Ovary (tissue), 9 donors: ENCODE results near the gene IGLL1. TPM values are rescaled to one million over a fixed set of nuclear protein-coding genes. Genes with fewer than 3 reads are reported as not detected.

Experiments
- DNase-seq, 5 donors: peaks; one replicate each; pipeline ENCODE4 v3.0.0-alpha.2; 2019 to 2020
- H3K27ac ChIP-seq, 2 donors: fragments of 200-600 bp; one replicate each; pipeline versions ENCODE4 v1.5.1 to v1.8.0; 2019 to 2022
- H3K27me3 ChIP-seq: fragments of 200-600 bp; one replicate; pipeline ENCODE4 v1.8.0; 2022
- H3K36me3 ChIP-seq: fragments of 200-600 bp; sonication (generic); one replicate; pipeline ENCODE4 v1.5.1; 2019
- H3K4me1 ChIP-seq: one replicate; pipeline ENCODE4 v1.8.1; 2013; ENCODE audit warnings: mild to moderate bottlenecking, moderate library complexity; ENCODE audit not compliant: insufficient read depth
- H3K4me3 ChIP-seq: fragments of 200-600 bp; sonication (generic); one replicate; pipeline ENCODE4 v1.5.1; 2017
- H3K9me3 ChIP-seq, 2 donors: fragments of 200-600 bp in 1 of 2; sonication (generic) in 1 of 2; one replicate each; pipeline versions ENCODE4 v1.5.1 to v1.8.1; 2013 to 2019; ENCODE audit warnings: mild to moderate bottlenecking in 1 of 2, moderate library complexity in 1 of 2
- EP300 ChIP-seq: sonication (generic); formaldehyde crosslinking; IDR thresholded peaks from one replicate; pipeline ENCODE4 v1.6.1; 2017; ENCODE audit warnings: antibody characterized with exemption
- POLR2A ChIP-seq: fragments of 450-650 bp; IDR thresholded peaks from one replicate; pipeline ENCODE4 v1.6.1; 2017; ENCODE audit warnings: antibody characterized with exemption, mild to moderate bottlenecking, moderate library complexity
- WGBS, 3 donors: extraction: QIAGEN DNeasy Blood & Tissue Kit in 1 of 3; methylation state at CpG; one replicate each; pipeline versions ENCODE4 v1.1.5 to v1.1.7; 2013 to 2017; 5-methylcytosine and 5-hydroxymethylcytosine counted together
- intact Hi-C, 4 donors: fragments of 100-400 bp; cut with DNase I; formaldehyde crosslinking; loops; one replicate each; pipeline versions ENCODE4 v1.11.0 to v1.15.1; 2022 to 2023
- polyA plus RNA-seq, 2 donors: library from polyadenylated mRNA; stranded (reverse); fragments of 200-250 nt in 1 of 2; fragments of 350-450 nt in 1 of 2; fragmentation: Illumina TruSeq in 1 of 2; extraction: RNeasy Lipid Tissue Mini Kit (QIAGEN cat#74804) in 1 of 2; gene quantifications; one replicate each; pipeline ENCODE4 v1.2.3, GENCODE V29; 2013 to 2014
- total RNA-seq, 7 donors: library from RNA; depleted of rRNA in 2 of 7; stranded (reverse); fragments of >200 nt in 2 of 7; fragmentation: NEBNext Ultra II Directional in 3 of 7; extraction: Animal tissue kit (Norgen Biotek cat#: 25700) in 3 of 7; gene quantifications; one replicate each; pipeline versions ENCODE4 v1.1.0 to v1.2.4, GENCODE V29; 2016 to 2023
- TF ChIP-seq, protein P1 (sequence below), 3 donors: fragments of 450-650 bp in 2 of 3; fragments of 200-600 bp in 1 of 3; IDR thresholded peaks; one replicate each; pipeline versions ENCODE4 v1.5.1 to v1.8.0; 2016 to 2022; ENCODE audit warnings: antibody characterized with exemption in 3 of 3, mild to moderate bottlenecking in 1 of 3
- donor health status: DM: no; HTN: no; CAD: no; lungs with moderate emphysema.
- donor health status: DM: no; HTN: no; CAD: no.
- donor health status: Bipolar disorder and iron deficiency.
- donor health status: DM: yes; HTN: yes; CAD: no.
- donor health status: DM: no; HTN: no; CAD: no.
- donor health status: DM: yes; HTN: yes; CAD: no.

The IGLL1 gene
- total and polyA plus RNA-seq, 9 donors = 0.34 TPM; not detected in 8

DNA sequence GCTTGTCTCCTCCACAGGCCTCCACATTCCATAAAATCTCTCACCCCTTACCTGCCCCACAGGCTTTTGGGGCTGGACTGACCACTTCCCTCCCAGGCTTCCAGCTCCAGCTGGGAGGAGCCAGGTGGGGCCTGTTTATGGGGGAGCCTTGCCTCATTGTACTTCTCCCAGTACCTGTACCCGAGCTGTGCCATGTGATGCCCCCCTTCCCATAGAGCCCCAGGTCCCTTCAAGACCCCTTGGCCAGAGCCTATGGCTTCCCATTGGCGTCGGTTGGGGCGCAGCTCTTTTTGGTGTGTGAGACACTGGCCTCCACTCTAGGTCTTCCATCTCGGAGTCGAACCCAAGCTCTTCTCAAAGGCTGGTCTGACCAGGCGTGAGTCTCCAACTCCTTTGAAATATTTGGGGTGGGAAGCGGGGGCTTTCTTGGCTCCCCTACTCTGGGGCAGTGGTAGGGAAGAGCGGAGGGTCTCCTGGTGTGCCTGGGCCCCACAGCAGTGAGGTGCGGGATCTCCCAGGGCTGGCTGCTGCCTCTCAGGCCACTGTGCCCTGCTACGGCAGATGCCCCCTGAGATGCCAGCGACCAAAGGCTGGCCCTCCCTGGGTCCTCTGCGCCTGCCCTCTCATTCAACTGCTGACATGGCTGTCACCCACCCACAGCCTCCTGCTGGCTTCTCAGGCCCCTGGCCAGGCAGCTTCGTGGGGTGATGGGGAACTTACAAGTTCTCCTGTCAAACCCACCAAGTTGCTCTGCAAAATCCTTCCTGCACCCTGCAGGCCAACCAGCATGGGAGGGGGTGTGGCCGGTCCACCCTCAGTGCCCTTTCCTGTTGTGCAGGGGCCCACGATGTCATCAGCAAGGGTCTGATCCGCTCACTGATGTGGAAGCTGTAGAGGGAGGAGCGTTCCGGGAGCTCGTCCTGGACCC lies 26.4 kb upstream of the IGLL1 start:
- Histone ChIP-seq H3K27me3 (no peaks in the 10 kb centered on the region), H3K4me1 (no peaks in the 10 kb centered on the region), H3K36me3 (no peaks in the 10 kb centered on the region), H3K4me3 (no peak overlapping the region), H3K27ac (no peak overlapping the region), H3K9me3 (no peaks in the 10 kb centered on the region)
- 89 to 93% (median 90%) methylated on average over 20 of the region's 20 CpGs for whole genome bisulfite sequencing, 3 donors
- TF ChIP-seq, protein P1, sequence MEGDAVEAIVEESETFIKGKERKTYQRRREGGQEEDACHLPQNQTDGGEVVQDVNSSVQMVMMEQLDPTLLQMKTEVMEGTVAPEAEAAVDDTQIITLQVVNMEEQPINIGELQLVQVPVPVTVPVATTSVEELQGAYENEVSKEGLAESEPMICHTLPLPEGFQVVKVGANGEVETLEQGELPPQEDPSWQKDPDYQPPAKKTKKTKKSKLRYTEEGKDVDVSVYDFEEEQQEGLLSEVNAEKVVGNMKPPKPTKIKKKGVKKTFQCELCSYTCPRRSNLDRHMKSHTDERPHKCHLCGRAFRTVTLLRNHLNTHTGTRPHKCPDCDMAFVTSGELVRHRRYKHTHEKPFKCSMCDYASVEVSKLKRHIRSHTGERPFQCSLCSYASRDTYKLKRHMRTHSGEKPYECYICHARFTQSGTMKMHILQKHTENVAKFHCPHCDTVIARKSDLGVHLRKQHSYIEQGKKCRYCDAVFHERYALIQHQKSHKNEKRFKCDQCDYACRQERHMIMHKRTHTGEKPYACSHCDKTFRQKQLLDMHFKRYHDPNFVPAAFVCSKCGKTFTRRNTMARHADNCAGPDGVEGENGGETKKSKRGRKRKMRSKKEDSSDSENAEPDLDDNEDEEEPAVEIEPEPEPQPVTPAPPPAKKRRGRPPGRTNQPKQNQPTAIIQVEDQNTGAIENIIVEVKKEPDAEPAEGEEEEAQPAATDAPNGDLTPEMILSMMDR (IDR thresholded peaks at IDR 0.05) = no peak
- no peak for TF ChIP-seq EP300
- intact Hi-C loops = no loop called here
- DNase-seq = no peak

DNA sequence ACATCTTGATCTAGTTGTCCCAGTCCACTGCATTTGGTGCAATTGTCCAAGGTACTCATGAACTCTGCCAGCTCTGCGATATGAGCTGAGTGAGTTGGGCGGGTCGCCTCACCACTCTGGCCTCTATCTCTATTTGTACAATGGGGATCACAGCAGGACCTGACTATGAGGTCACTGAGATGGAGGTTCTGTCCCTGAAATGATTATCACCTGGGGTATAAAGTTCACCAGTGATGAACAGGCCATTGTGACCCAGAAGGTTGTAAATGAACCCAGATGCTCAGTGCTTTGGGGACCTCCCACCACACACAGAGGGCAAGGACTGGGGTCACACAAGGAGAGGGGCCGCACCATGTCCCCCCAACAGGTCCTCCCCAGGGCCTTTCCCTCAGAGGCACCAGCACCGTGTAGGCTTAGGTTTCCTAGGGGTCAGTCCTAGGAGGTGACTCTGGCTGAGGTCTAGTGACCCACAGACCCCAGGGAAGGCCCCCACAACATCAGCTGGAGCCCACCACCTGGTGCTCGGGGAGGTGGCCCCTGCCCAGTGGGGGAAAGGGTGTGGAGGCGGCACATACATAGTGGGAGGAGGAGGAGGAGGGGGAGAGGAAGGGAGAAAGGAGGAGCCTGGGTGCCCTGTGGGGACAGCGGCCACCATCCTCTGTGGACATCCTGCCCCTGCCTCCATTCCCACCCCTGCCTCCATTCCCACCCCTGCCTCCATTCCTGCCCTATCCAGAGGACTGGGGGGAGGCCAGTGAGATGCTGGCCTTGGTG lies 25.0 kb upstream of the IGLL1 start:
- Histone ChIP-seq H3K4me1 (no peaks in the 10 kb centered on the region), H3K36me3 (no peaks in the 10 kb centered on the region), H3K27ac (no peak overlapping the region), H3K27me3 (no peaks in the 10 kb centered on the region), H3K9me3 (no peaks in the 10 kb centered on the region), H3K4me3 (no peak overlapping the region)
- 83 to 90% (median 87%) methylated on average over 8 of the region's 8 CpGs for WGBS, 3 donors
- no peak for DNase-seq
- intact Hi-C loops = no loop called here
- no peak for TF ChIP-seq POLR2A
- TF ChIP-seq, protein P1 (IDR thresholded peaks at IDR 0.05) = no peak
- TF ChIP-seq EP300 = no peak

- no peaks in the 10 kb centered on the region for H3K4me1 ChIP-seq
- DNase-seq = no peak
These were observed 23.2 kb upstream of the IGLL1 start for GRCh38 chr22:23603266-23603665.

More at GRCh38 chr22:23603266-23603665, 23.2 kb upstream of the IGLL1 start:
- intact Hi-C loops = no loop called here
- no peaks in the 10 kb centered on the region for H3K9me3 ChIP-seq
- no peak overlapping the region for H3K27ac ChIP-seq
- WGBS, 3 donors = 83 to 90% (median 86%) methylated on average over 7 of the region's 7 CpGs
- H3K36me3 ChIP-seq = no peaks in the 10 kb centered on the region
- H3K27me3 ChIP-seq = no peaks in the 10 kb centered on the region
- TF ChIP-seq EP300 (no peak), POLR2A (no peak)
- TF ChIP-seq, protein P1 (IDR thresholded peaks at IDR 0.05) = no peak
- H3K4me3 ChIP-seq = no peak overlapping the region
